RWPE2 (cell line): ENCODE results near the gene SLC39A2.

Source experiments
- ATAC-seq: fragments of 200-7000 bp; cut with Tn5 transposase; 3 replicates; pipeline ENCODE4 v1.9.1; 2021; ENCODE audit warnings: low read depth
- DNase-seq: peaks from one replicate; pipeline ENCODE4 v3.0.0-alpha.2; 2020; ENCODE audit warnings: low spot score
- H3K27ac ChIP-seq: fragments of 450-650 bp; 2 replicates; pipeline ENCODE4 v1.5.1; 2017; ENCODE audit warnings: mild to moderate bottlenecking; ENCODE audit not compliant: poor library complexity, severe bottlenecking
- H3K27me3 ChIP-seq: fragments of 250-450 bp; sonication (Bioruptor Pico); 2 replicates; pipeline ENCODE4 v1.5.1; 2021; ENCODE audit warnings: mild to moderate bottlenecking, moderate library complexity; ENCODE audit not compliant: insufficient read depth, poor library complexity, severe bottlenecking
- H3K36me3 ChIP-seq: fragments of 250-450 bp; sonication (Bioruptor Pico); 2 replicates; pipeline ENCODE4 v1.5.1; 2020; ENCODE audit warnings: low read depth, mild to moderate bottlenecking, moderate library complexity
- H3K4me1 ChIP-seq: fragments of 250-450 bp; sonication (Bioruptor Pico); 2 replicates; pipeline ENCODE4 v1.5.1; 2021; ENCODE audit warnings: mild to moderate bottlenecking, moderate library complexity; ENCODE audit not compliant: insufficient read depth, poor library complexity, severe bottlenecking
- H3K4me3 ChIP-seq: fragments of 250-450 bp; sonication (Bioruptor Pico); 2 replicates; pipeline ENCODE4 v1.5.1; 2021; ENCODE audit warnings: mild to moderate bottlenecking, moderate library complexity; ENCODE audit not compliant: severe bottlenecking
- H3K9me3 ChIP-seq: fragments of 250-450 bp; sonication (Bioruptor Pico); 2 replicates; pipeline ENCODE4 v1.5.1; 2021; ENCODE audit warnings: mild to moderate bottlenecking, moderate library complexity; ENCODE audit not compliant: severe bottlenecking
- CTCF ChIP-seq: fragments of 450-650 bp; IDR thresholded peaks from one replicate; pipeline ENCODE4 v1.5.1; 2017; ENCODE audit warnings: mild to moderate bottlenecking, moderate library complexity; ENCODE audit not compliant: poor library complexity, severe bottlenecking

Gene SLC39A2

DNA sequence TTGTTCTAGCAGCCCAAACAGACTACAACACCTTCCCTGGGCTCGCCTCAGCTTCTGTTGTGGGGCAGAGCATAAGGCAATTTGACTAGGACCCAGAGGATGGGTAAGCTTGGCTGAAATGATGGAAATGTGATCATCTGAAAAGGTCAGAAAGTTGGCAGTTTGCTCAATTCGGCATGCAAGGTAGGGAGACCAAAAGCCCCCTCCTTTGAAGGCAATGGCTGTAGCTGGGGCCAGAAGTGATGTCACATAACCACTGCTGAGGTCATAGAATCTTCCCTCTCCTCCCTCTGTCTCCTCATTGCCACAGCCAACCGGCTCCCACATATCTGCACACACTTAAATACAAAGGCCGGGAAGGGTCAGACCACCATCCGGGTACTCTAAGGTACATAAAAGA is 30.8 kb downstream of the SLC39A2 start, which contains the start of gene TPPP2:
TPPP2 (plus strand) TSS at position 301 of the 400 bp plus-strand sequence. CDS start 365 bp downstream, outside the sequence.
- no peak within 1 kb of the TSS for H3K27ac ChIP-seq

GRCh38 chr14:21030531-21030930 is 31.4 kb downstream of the SLC39A2 start:
- Histone ChIP-seq H3K9me3 (no peaks in the 10 kb centered on the region), H3K27ac (no peak overlapping the region), H3K4me1 (no peaks in the 10 kb centered on the region), H3K36me3 (no peaks in the 10 kb centered on the region), H3K4me3 (no peak overlapping the region), H3K27me3 (no peaks in the 10 kb centered on the region)
- ATAC-seq (no peak), DNase-seq (no peak)
- TF ChIP-seq CTCF: no peak

More for the DNA sequence above, 30.8 kb downstream of the SLC39A2 start, which contains the start of gene TPPP2:
- no peak within 1 kb of the TSS for H3K4me3 ChIP-seq
- no peak for DNase-seq
- no peak for TF ChIP-seq CTCF
- no peaks in the 10 kb centered on the region for H3K4me1 ChIP-seq
- H3K9me3 ChIP-seq: no peaks in the 10 kb centered on the region
- no peaks in the 10 kb centered on the region for H3K36me3 ChIP-seq
- no peak for ATAC-seq
- no peaks in the 10 kb centered on the region for H3K27me3 ChIP-seq

GRCh38 chr14:21032326-21033132 is 33.4 kb downstream of the SLC39A2 start:
- no peak for TF ChIP-seq CTCF
- no peak overlapping the region for H3K27ac ChIP-seq
- H3K9me3 ChIP-seq: no peaks in the 10 kb centered on the region
- no peaks in the 10 kb centered on the region for H3K36me3 ChIP-seq
- H3K4me3 ChIP-seq: no peak overlapping the region
- no peaks in the 10 kb centered on the region for H3K27me3 ChIP-seq
- ATAC-seq (no peak), DNase-seq (no peak)
- H3K4me1 ChIP-seq: no peaks in the 10 kb centered on the region

- no peak overlapping the region for H3K4me3 ChIP-seq
- ATAC-seq: no peak
- H3K9me3 ChIP-seq: no peaks in the 10 kb centered on the region
- TF ChIP-seq CTCF: no peak
- no peaks in the 10 kb centered on the region for H3K4me1 ChIP-seq
- no peak for DNase-seq
- no peak overlapping the region for H3K27ac ChIP-seq
- H3K36me3 ChIP-seq: no peaks in the 10 kb centered on the region
- H3K27me3 ChIP-seq: no peaks in the 10 kb centered on the region
Measured at GRCh38 chr14:21033133-21033698, 34.1 kb downstream of the SLC39A2 start.

GRCh38 chr14:21034707-21035106 is 35.6 kb downstream of the SLC39A2 start, which contains the start of gene RNASE13:
RNASE13 (minus strand) TSS chr14:21034807; CDS start chr14:21034288, 519 bp downstream.
- peaks cover 1% of the 10 kb centered on the region for H3K4me1 ChIP-seq
- no peak for TF ChIP-seq CTCF
- no peaks in the 10 kb centered on the region for H3K27me3 ChIP-seq
- no peaks in the 10 kb centered on the region for H3K9me3 ChIP-seq
- ATAC-seq (no peak), DNase-seq (no peak)
- no peak within 1 kb of the TSS for H3K4me3 ChIP-seq
- no peak within 1 kb of the TSS for H3K27ac ChIP-seq
- H3K36me3 ChIP-seq: no peaks in the 10 kb centered on the region
